Thyroid gland (tissue), 4 donors: ENCODE measurements around the gene DRC3. TPM values are rescaled to one million over a fixed set of nuclear protein-coding genes. Genes with fewer than 3 reads are reported as not detected.

Experiments used
- DNase-seq, 2 donors: peaks; one replicate each; pipeline ENCODE4 v3.0.0-alpha.2; 2019
- H3K27ac ChIP-seq, 3 donors: fragments of 200-600 bp; sonication (generic); 1 replicate in 2 of 3; 2 replicates in 1 of 3; pipeline ENCODE4 v1.5.1; 2016 to 2019; ENCODE audit warnings: mild to moderate bottlenecking in 1 of 3, moderate library complexity in 1 of 3
- H3K27me3 ChIP-seq: fragments of 200-600 bp; sonication (generic); one replicate; pipeline ENCODE4 v1.5.1; 2019
- H3K36me3 ChIP-seq, 2 donors: fragments of 200-600 bp; sonication (generic); one replicate each; pipeline ENCODE4 v1.5.1; 2016 to 2019
- H3K4me1 ChIP-seq, 2 donors: fragments of 200-600 bp; sonication (generic); one replicate each; pipeline ENCODE4 v1.5.1; 2017 to 2019
- H3K4me3 ChIP-seq, 3 donors: fragments of 200-600 bp; sonication (generic); replicated peaks in 1 of 3; 1 replicate in 2 of 3; 2 replicates in 1 of 3; pipeline ENCODE4 v1.5.1; 2016; ENCODE audit warnings: mild to moderate bottlenecking in 1 of 3
- H3K9me3 ChIP-seq: fragments of 200-600 bp; sonication (generic); one replicate; pipeline ENCODE4 v1.5.1; 2017
- POLR2A ChIP-seq, 2 donors: fragments of 450-650 bp; IDR thresholded peaks; one replicate each; pipeline ENCODE4 v1.6.1; 2017; ENCODE audit warnings: antibody characterized with exemption in 2 of 2, mild to moderate bottlenecking in 2 of 2, moderate library complexity in 1 of 2
- WGBS, 2 donors: methylation state at CpG; one replicate each; pipeline ENCODE4 v1.1.5; 2017; 5-methylcytosine and 5-hydroxymethylcytosine counted together
- intact Hi-C: fragments of 100-400 bp; cut with DNase I; formaldehyde crosslinking; loops from one replicate; pipeline ENCODE4 v1.15.1; 2023
- total RNA-seq, 4 donors: library from RNA; depleted of rRNA; stranded (reverse); fragments of >200 nt; gene quantifications; one replicate each; pipeline ENCODE4 v1.2.3, GENCODE V29; 2016
- TF ChIP-seq, protein P1 (sequence below), 6 experiments: fragments of 200-600 bp in 3 of 6; fragments of 450-650 bp in 3 of 6; sonication (generic) in 3 of 6; IDR thresholded peaks; one replicate each; pipeline ENCODE4 v1.5.1; 2016 to 2019; ENCODE audit warnings: antibody characterized with exemption in 6 of 6, mild to moderate bottlenecking in 2 of 6, inconsistent platforms in 1 of 6, moderate library complexity in 1 of 6

The DRC3 gene
- total RNA-seq, 4 donors from 2014 or later: 18.5 to 28.7 (median 23.4) TPM

DNA sequence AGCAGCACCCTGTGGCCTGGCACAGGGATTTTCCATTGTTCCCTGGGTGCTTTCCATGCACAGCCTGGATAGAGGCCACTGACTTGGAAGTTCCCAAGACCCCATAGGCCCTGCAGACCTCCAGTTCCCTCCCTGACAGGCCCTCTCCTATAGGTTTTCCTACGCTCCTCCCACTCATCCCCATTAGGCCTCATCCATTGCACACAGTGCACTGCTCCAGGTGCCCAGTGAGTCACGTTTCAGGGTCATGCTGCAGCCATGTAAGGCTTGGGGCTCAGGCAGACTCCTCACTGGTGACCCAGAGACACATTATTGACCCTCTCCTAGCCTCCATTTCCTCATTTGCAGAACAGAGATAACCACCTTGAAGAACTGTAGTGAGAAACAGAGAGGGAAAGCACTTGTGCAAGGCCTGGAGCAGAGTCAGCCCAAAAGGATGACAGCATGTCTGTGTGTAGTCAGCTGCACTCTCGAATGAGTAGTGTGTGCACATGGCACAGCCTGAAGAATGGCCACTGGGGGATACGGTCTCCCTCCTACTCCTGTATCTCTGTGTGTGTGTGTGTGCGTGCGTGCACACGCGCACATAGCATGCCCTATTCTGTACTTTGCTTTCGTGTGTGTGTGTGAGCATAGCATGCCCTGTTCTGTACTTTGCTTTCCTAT is 26.8 kb downstream of the DRC3 start:
- WGBS, 2 donors: 85 to 89% methylated on average over 9 of the region's 9 CpGs

GRCh38 chr17:18000030-18000408 is 27.4 kb downstream of the DRC3 start:
- TF ChIP-seq, protein P1, sequence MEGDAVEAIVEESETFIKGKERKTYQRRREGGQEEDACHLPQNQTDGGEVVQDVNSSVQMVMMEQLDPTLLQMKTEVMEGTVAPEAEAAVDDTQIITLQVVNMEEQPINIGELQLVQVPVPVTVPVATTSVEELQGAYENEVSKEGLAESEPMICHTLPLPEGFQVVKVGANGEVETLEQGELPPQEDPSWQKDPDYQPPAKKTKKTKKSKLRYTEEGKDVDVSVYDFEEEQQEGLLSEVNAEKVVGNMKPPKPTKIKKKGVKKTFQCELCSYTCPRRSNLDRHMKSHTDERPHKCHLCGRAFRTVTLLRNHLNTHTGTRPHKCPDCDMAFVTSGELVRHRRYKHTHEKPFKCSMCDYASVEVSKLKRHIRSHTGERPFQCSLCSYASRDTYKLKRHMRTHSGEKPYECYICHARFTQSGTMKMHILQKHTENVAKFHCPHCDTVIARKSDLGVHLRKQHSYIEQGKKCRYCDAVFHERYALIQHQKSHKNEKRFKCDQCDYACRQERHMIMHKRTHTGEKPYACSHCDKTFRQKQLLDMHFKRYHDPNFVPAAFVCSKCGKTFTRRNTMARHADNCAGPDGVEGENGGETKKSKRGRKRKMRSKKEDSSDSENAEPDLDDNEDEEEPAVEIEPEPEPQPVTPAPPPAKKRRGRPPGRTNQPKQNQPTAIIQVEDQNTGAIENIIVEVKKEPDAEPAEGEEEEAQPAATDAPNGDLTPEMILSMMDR (IDR thresholded peaks at IDR 0.05): no peak
- no peak for TF ChIP-seq POLR2A (IDR thresholded peaks at IDR 0.05)
- no peak for DNase-seq
- Histone ChIP-seq H3K27me3 (no peaks in the 10 kb centered on the region), H3K9me3 (no peaks in the 10 kb centered on the region), H3K4me3 (no peak overlapping the region), H3K27ac (no peak overlapping the region), H3K4me1 (no peaks in the 10 kb centered on the region), H3K36me3 (no peaks in the 10 kb centered on the region)
- intact Hi-C loops: no loop called here
- WGBS, 2 donors: 72 to 75% methylated on average over 8 of the region's 8 CpGs

More for the DNA sequence above, 26.8 kb downstream of the DRC3 start:
- Histone ChIP-seq H3K4me3 (no peak overlapping the region), H3K4me1 (no peaks in the 10 kb centered on the region), H3K9me3 (no peaks in the 10 kb centered on the region), H3K27ac (no peak overlapping the region), H3K27me3 (no peaks in the 10 kb centered on the region), H3K36me3 (no peaks in the 10 kb centered on the region)
- DNase-seq: no peak
- intact Hi-C loops: loop anchor here (10.0 kb wide), 1 partner anchor 55 kb away; no protein-coding TSS in a partner anchor
- TF ChIP-seq, protein P1 (IDR thresholded peaks at IDR 0.05): no peak
- TF ChIP-seq POLR2A (IDR thresholded peaks at IDR 0.05): no peak

DNA sequence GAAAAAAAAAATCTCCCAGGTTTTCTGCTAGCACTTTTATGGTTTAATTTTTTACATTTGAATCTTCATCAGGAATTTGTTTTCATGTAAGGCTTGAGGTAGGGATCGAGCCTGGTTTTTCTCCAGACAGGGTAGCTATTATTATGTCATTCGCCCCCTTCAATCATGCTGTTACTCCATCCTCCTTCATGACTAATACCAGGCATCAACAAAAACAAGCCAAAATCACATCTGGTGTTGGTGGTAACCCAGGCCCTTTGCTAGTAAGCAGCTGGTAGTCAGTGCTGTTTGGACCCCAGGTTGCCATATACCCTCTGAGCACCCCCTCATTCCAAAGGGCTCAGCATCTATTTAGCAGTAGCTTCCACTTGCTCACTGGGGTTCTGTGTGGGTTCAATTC is 29.5 kb downstream of the DRC3 start:
- H3K36me3 ChIP-seq: no peaks in the 10 kb centered on the region
- no peaks in the 10 kb centered on the region for H3K9me3 ChIP-seq
- H3K4me1 ChIP-seq: no peaks in the 10 kb centered on the region
- WGBS, 2 donors: 95 to 96% methylated on average over 2 of the region's 2 CpGs
- no peak for DNase-seq
- intact Hi-C loops: no loop called here
- no peaks in the 10 kb centered on the region for H3K27me3 ChIP-seq
- no peak overlapping the region for H3K27ac ChIP-seq
- TF ChIP-seq, protein P1 (IDR thresholded peaks at IDR 0.05): no peak
- TF ChIP-seq POLR2A (IDR thresholded peaks at IDR 0.05): no peak
- no peak overlapping the region for H3K4me3 ChIP-seq

GRCh38 chr17:18004345-18004744 is 31.7 kb downstream of the DRC3 start:
- TF ChIP-seq POLR2A (IDR thresholded peaks at IDR 0.05): no peak
- TF ChIP-seq, protein P1 (IDR thresholded peaks at IDR 0.05): no peak
- H3K27ac ChIP-seq: no peak overlapping the region
- H3K27me3 ChIP-seq: no peaks in the 10 kb centered on the region
- DNase-seq: no peak
- intact Hi-C loops: no loop called here
- H3K4me1 ChIP-seq: no peaks in the 10 kb centered on the region
- H3K9me3 ChIP-seq: no peaks in the 10 kb centered on the region
- no peak overlapping the region for H3K4me3 ChIP-seq
- no peaks in the 10 kb centered on the region for H3K36me3 ChIP-seq
- 83 to 92% methylated on average over 9 of the region's 9 CpGs for WGBS, 2 donors

- H3K36me3 ChIP-seq: no peaks in the 10 kb centered on the region
- TF ChIP-seq, protein P1 (IDR thresholded peaks at IDR 0.05): no peak
- no peak for TF ChIP-seq POLR2A (IDR thresholded peaks at IDR 0.05)
- 90 to 91% methylated on average over 9 of the region's 9 CpGs for whole genome bisulfite sequencing, 2 donors
These were observed 32.2 kb downstream of the DRC3 start for GRCh38 chr17:18004884-18005305.

More at GRCh38 chr17:18004884-18005305, 32.2 kb downstream of the DRC3 start:
- intact Hi-C loops: no loop called here
- no peaks in the 10 kb centered on the region for H3K27me3 ChIP-seq
- no peak overlapping the region for H3K27ac ChIP-seq
- no peaks in the 10 kb centered on the region for H3K4me1 ChIP-seq
- H3K9me3 ChIP-seq: no peaks in the 10 kb centered on the region
- no peak overlapping the region for H3K4me3 ChIP-seq
- no peak for DNase-seq
